GM12874 (cell line): Measurements from ENCODE around the gene MXRA8.

ENCODE experiments used
- TF ChIP-seq, protein P1 (sequence below): IDR thresholded peaks from 2 replicates; pipeline ENCODE4 v1.5.1; 2011; ENCODE audit warnings: low read depth, mild to moderate bottlenecking, control low read depth, low read length, moderate library complexity; ENCODE audit not compliant: insufficient read depth

Gene MXRA8

DNA sequence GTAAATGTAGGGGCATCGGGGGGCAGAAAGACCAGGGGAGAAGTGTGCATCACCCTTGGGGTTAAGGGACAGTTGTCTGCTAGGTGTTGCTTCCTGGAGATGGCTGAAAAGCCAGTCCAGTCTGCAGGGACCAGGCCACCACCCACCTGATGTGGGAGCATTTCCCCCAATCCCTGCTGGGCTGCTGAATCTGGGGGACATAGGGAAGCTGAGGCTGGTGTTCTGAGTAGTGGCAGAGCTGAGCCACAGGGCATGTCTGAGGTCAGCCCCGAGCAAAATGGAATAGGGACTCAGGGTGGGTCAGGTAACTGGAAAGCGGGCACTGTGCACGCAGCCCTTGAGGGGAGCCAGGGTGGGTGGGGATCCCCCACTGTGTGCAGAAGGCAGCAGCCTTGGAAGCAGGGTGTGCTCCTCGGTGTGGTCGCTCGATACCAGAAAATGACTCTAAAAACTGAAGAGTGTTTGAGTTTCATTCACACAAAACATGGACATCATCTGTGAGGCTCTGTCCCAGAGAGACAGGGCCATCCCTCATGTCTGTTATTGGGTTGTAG lies 43.2 kb upstream of the MXRA8 start:
- TF ChIP-seq, protein P1, sequence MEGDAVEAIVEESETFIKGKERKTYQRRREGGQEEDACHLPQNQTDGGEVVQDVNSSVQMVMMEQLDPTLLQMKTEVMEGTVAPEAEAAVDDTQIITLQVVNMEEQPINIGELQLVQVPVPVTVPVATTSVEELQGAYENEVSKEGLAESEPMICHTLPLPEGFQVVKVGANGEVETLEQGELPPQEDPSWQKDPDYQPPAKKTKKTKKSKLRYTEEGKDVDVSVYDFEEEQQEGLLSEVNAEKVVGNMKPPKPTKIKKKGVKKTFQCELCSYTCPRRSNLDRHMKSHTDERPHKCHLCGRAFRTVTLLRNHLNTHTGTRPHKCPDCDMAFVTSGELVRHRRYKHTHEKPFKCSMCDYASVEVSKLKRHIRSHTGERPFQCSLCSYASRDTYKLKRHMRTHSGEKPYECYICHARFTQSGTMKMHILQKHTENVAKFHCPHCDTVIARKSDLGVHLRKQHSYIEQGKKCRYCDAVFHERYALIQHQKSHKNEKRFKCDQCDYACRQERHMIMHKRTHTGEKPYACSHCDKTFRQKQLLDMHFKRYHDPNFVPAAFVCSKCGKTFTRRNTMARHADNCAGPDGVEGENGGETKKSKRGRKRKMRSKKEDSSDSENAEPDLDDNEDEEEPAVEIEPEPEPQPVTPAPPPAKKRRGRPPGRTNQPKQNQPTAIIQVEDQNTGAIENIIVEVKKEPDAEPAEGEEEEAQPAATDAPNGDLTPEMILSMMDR, result no peak

DNA sequence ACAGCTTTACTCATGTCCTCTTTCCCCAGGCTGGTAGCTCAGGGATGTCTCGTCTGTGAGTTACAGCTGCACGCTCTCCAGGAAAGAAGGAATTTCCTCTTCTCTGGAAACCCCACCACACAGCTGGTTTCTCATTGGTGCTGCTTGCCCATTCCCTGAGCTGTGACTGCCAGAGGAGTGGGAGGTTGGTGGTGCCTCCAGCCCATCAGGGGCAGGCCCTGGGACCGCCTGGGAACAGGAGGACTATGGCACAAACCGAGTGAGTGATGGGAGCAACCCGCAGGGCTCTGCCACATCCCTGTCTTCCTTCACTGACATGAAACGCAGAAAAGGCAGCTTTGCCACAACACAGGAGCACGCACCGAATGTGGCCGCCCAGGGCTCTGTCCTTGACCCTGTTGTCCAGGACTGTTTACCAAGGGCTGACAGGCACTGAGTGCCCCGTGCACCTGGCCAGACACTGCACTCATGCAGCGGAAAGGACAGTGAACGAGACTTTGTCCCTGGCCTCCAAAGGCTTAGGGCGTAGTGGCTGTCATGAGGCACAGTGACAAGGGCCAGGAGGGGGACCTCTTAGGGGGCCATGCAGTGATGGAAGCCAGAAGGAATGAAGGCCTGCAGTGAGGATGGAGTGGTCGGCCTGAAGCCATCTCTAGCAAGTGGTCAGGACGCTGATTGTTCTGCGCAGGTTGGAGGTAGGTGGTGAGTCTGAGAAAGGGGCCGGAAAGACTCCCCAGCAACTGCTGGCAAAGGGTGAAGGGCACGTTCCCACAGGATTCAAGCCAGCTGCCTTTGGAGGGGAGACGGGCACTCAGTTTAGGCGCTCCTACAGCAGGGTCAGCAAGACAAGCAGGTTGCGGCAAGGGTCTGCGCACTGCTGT lies 42.5 kb upstream of the MXRA8 start:
- TF ChIP-seq, protein P1, result no peak

DNA sequence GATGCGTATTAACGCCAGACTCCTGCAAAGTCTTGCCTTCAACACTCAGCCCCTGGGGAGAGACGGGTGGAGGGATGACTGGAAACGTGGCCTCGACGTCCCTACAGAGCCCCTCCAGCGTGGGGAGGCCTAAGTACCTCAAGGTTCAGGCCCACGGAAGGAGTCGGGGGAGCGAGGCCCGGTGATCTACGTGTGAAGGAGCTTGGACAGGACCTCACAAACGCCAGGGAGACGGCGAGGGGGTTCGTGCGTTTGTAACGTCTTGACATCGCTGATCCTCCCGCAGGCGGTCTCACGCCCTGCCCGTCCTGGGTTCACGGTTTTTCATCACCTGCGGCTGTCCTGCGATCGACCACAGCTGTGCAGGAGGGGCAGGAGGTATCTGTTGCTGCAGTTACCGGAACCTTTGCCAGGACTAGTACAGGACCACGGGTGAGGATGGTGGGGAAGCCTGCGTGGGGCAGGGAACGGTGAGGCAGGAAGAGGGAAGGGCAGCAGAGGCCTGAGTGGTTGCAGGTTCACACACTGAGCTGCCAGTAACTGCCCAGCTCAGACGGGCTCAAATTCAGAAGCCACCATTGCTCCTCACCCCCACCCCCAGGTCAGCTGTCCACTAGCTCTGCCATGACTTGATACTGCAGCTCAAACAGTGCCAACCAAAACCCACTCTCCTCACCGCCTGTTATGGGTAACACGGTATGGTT lies 41.7 kb upstream of the MXRA8 start:
- TF ChIP-seq, protein P1, result no peak

DNA sequence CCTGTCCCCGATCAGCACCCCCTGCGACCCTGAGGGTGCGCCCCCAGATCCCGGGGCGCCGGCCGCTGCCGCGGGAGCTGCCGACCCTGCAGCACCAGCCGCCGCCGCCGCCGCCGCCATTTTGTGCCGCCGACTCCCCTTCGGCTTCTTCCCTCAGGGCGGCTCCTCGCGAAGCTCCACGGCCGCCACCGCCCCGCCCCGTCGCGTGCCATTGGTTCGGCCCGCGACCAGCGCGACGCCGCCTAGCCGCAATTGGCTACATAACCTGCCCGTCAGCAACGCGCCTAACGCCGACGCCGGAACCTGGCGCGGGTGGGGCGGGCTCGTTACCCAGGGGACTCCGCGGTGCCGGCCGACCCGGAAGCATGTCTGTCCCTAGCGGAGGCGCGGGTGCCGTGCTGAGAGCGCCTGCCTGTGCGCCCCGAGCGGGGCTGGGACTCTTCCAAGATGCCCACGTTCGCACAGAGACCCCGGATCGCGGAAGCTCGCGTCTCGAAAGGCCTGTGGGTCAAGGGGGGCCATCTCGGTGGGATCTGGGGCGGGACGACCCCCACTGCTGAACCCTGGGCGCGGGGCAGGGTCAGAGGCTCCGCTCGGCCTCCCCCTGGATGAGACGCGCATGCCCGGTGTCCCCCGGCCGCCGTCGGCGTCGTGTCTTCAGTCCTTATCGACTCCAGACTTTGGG lies 41.0 kb upstream of the MXRA8 start, which contains the start of gene CCNL2:
Gene CCNL2 (minus strand): TSS at position 149 of the 685 bp plus-strand sequence. CDS start 29 bp downstream, at position 120.
- TF ChIP-seq, protein P1, result peak; percentile 69

DNA sequence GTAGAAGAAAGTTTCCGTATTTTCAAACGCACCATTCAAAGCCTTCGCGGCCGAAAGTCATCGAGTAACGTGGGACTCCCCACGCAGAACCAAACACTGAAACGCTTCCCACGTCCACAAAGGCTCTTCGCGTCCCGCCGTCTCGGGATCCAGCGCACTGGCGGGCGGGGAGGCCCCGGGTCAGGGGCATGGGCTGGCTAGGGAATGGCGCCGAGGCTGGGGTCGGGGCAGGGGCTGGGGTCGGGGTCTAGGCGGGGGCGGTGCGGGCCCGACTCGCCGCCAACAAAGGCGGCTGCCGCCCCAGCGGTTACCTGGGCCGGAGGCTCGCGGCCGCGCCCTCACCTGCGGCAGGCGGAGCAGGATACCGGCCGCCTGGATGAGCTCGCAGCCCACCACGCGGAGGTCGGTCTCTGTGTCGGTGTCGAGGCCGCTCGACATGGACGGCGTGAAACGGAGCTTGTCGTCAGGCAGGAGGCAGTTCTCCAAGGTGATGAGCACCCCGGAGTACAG lies 40.4 kb upstream of the MXRA8 start:
- TF ChIP-seq, protein P1, result no peak

DNA sequence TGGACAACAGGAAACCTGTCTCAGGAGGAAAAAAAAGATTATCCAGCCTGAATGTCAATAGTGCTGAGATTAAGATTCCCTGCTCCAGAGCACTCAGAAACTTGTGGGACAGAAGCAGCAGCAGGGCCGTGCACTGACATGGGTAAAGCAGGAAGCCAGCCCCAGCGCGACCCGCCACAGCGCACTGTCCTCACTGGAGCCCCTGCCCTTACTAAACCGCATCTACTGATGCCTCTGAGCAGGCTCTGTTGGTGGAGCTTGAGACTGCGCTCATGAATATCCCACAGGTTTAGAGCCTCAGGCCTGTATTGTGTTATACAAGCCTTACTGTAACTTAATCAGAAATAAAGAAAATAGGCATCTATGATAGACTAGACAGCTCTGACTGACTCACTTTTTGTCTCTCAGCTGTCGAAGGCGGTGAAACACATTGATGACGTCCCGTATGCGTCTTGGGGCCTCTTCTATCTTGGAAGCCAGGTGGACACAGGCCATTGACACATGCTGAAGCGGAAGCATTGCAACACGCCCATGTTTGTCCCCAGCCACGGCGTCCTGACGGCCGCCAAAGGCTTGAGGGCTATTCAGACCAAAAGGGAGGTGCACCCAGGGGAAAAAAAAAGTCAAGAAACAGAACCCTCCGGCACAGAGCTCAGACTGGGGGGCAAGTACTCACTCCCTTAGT lies 39.6 kb upstream of the MXRA8 start:
- TF ChIP-seq, protein P1, result no peak
